Measurements from ENCODE around the gene SRSF10.

- TF ChIP-seq CTCF (IDR thresholded peaks at IDR 0.05; ENCODE audit: low read length) (no peak), EZH2phosphoT487 (IDR thresholded peaks at IDR 0.05; ENCODE audit: low read length) (no peak), EZH2 (optimal IDR thresholded peaks at IDR 0.05; ENCODE audit: low read depth, low read length) (no peak)
Measured at GRCh38 chr1:24018611-24019580, 38.8 kb upstream of the SRSF10 start.

Measured in MM.1S (cell line).